BLaER1 (cell line): ENCODE results near the gene COQ8B.
A peak's percentile ranks its signal among the peaks of the same experiment; 100 is the strongest.

Source experiments
- H3K27ac ChIP-seq: shearing (Covaris generic); formaldehyde crosslinking; 2 replicates; pipeline ENCODE4 v1.8.1; 2022
- H3K27me3 ChIP-seq: shearing (Covaris generic); formaldehyde crosslinking; 2 replicates; pipeline ENCODE4 v1.8.1; 2022
- H3K36me3 ChIP-seq: shearing (Covaris generic); formaldehyde crosslinking; 2 replicates; pipeline ENCODE4 v1.8.1; 2022
- H3K4me1 ChIP-seq: shearing (Covaris generic); formaldehyde crosslinking; 2 replicates; pipeline ENCODE4 v1.8.1; 2022
- H3K4me2 ChIP-seq: shearing (Covaris generic); formaldehyde crosslinking; 2 replicates; pipeline ENCODE4 v1.8.1; 2022
- H3K4me3 ChIP-seq: shearing (Covaris generic); formaldehyde crosslinking; 2 replicates; pipeline ENCODE4 v1.8.1; 2022
- H3K9ac ChIP-seq: shearing (Covaris generic); formaldehyde crosslinking; 2 replicates; pipeline ENCODE4 v1.8.1; 2022
- H3K9me3 ChIP-seq: shearing (Covaris generic); formaldehyde crosslinking; 2 replicates; pipeline ENCODE4 v1.8.1; 2022
- H4K20me1 ChIP-seq: shearing (Covaris generic); formaldehyde crosslinking; 2 replicates; pipeline ENCODE4 v1.8.1; 2022
- Cebpa-rat ChIP-seq: shearing (Covaris generic); IDR thresholded peaks from 2 replicates; pipeline ENCODE4 v1.8.1; 2022

The COQ8B gene

DNA sequence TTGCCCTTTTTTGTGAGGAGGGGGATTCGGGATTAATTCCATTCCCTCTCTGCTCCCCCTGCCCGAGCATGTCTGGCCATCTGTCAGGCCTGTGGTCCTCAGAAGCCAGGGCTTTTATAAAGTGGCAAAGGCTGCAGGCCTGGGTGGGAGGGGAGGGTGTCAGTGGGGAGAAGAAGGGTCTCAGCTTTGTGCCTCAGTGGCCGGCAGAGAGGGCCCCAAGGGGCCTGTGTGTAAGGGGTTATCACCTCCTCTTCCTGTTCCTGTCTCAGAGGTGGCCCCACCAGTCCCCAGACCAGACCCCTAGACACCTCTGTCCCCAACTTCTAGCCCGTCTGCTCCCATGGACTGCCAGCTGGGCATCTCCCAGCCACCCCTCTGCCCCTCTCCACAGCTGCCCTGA is 22.8 kb downstream of the COQ8B start:
- Histone ChIP-seq H3K4me2 (no peak overlapping the region), H3K4me1 (peaks cover 27% of the 10 kb centered on the region), H3K4me3 (no peak overlapping the region), H3K9ac (no peak overlapping the region), H3K27me3 (no peaks in the 10 kb centered on the region), H3K36me3 (peaks cover 34% of the 10 kb centered on the region; the same call in 1 of the 2 replicates), H3K9me3 (no peaks in the 10 kb centered on the region), H4K20me1 (no peaks in the 10 kb centered on the region), H3K27ac (no peak overlapping the region)
- TF ChIP-seq Cebpa-rat = no peak

DNA sequence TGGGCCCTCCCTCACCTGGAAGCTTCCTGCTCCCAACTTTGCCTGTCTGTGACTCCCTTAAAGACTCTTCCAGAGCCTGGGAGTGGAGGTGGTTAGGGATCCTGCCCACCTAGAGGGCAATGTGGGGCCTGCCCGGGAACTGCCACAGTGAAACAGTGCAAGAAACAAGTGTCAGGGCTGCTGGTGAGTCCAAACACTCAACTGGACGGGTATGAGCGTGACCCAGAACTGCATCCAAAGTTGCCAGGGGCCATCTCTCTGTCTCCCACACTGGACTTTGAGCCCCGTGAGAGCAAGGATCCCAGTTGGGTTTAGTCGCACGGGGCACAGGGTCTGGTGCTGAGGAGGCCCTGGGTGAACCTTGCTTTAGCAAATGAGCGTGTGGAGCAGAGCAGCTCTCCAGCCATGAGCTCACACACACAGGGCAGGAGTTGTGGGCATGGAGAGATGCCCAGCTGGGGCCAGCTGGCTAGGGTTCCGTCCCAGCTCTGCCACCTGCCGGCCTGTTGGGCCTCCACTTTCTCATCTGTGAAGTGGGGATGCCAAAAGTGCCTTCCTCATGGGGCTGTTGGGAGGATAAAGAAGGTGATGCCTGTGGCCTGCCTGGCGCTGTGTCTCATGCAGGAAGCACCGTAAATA is 23.4 kb downstream of the COQ8B start:
- peaks cover 34% of the 10 kb centered on the region; the same call in 1 of the 2 replicates for H3K36me3 ChIP-seq
- H4K20me1 ChIP-seq = no peaks in the 10 kb centered on the region
- TF ChIP-seq Cebpa-rat = no peak
- no peaks in the 10 kb centered on the region for H3K27me3 ChIP-seq
- H3K4me1 ChIP-seq = peaks cover 33% of the 10 kb centered on the region
- no peak overlapping the region for H3K4me2 ChIP-seq
- H3K9me3 ChIP-seq = no peaks in the 10 kb centered on the region
- no peak overlapping the region for H3K9ac ChIP-seq
- H3K27ac ChIP-seq = 0 out of 2 replicates have a peak overlapping the region, but pooled peaks have one; percentile 6
- no peak overlapping the region for H3K4me3 ChIP-seq

DNA sequence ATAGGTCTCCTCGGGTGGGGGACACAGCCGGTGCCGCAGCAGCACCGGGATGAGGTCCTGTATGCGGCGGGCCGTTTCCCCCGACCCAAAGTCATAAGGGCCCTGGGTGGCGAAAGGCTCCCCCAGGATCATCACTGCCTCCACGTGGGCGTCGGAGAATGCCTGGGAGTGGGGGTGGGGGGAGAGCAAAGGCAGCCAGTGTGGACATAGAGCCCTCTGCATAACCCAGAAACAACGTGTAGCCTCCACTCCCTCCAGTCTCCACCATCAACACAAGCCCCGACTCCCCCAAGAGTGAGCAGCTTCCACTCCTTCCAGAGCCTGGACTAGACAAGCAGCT is 24.5 kb downstream of the COQ8B start:
- Histone ChIP-seq H3K4me2 (no peak overlapping the region), H3K27me3 (no peaks in the 10 kb centered on the region), H4K20me1 (no peaks in the 10 kb centered on the region), H3K9me3 (no peaks in the 10 kb centered on the region), H3K9ac (no peak overlapping the region), H3K27ac (peak overlapping the region; percentile 87; the same call in 1 of the 2 replicates), H3K4me3 (no peak overlapping the region), H3K36me3 (peaks cover 34% of the 10 kb centered on the region; the same call in 1 of the 2 replicates), H3K4me1 (peaks cover 36% of the 10 kb centered on the region)
- TF ChIP-seq Cebpa-rat = no peak

DNA sequence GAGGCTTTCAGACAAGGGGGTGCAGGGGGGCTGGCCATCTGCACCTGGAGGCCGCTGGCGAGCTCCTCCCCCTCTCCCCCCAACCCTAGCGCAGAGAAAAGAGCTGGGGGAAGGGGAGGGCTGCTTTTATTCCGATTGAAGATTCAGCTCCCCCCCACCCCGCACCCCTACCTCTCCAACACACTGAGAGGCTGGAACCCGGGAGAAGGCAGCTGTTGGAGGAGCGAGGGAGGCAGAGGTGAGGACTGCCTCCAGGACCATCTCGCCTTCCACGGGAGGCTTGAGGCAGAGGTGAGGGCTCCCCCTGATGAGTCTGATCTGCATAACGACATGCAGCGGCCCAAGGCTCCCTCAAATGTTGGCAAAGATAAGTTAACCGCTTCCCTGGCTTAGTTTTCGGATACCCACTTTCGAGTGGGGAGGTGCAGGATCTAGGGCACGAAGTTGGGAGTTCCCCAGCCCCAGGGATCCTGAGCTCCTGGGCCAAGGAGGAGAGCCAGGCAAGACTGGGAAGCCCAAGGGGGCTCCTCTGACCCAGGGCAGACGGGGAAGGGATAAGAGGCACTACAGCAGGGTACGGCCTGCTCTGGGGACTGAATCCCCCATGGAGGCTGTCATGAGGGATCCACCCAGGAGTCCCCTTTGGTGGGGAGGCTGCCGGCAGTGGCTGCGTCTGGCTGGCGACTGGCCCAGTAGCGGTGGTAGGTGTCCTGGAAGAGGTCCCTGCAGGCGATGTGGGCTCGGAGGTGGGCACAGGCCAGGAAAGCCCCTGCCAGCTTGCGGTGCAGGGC is 25.1 kb downstream of the COQ8B start:
- H3K27me3 ChIP-seq = no peaks in the 10 kb centered on the region
- peaks cover 36% of the 10 kb centered on the region for H3K4me1 ChIP-seq
- H3K4me2 ChIP-seq = peak overlapping the region; percentile 95
- H4K20me1 ChIP-seq = no peaks in the 10 kb centered on the region
- H3K9ac ChIP-seq = peak overlapping the region; percentile 79; the same call in 1 of the 2 replicates
- H3K36me3 ChIP-seq = peaks cover 40% of the 10 kb centered on the region; the same call in 1 of the 2 replicates
- no peak for TF ChIP-seq Cebpa-rat
- H3K9me3 ChIP-seq = no peaks in the 10 kb centered on the region
- peak overlapping the region; percentile 77 for H3K4me3 ChIP-seq
- H3K27ac ChIP-seq = peak overlapping the region; percentile 87

- TF ChIP-seq Cebpa-rat = no peak
- peak overlapping the region; percentile 77 for H3K4me3 ChIP-seq
- H3K4me2 ChIP-seq = peak overlapping the region; percentile 95
- peaks cover 36% of the 10 kb centered on the region for H3K4me1 ChIP-seq
- H3K9me3 ChIP-seq = no peaks in the 10 kb centered on the region
- peak overlapping the region; percentile 87 for H3K27ac ChIP-seq
- H4K20me1 ChIP-seq = no peaks in the 10 kb centered on the region
- peak overlapping the region; percentile 81 for H3K9ac ChIP-seq
- no peaks in the 10 kb centered on the region for H3K27me3 ChIP-seq
- peaks cover 44% of the 10 kb centered on the region for H3K36me3 ChIP-seq
Observed at GRCh38 chr19:40690693-40691420, 25.8 kb downstream of the COQ8B start.

DNA sequence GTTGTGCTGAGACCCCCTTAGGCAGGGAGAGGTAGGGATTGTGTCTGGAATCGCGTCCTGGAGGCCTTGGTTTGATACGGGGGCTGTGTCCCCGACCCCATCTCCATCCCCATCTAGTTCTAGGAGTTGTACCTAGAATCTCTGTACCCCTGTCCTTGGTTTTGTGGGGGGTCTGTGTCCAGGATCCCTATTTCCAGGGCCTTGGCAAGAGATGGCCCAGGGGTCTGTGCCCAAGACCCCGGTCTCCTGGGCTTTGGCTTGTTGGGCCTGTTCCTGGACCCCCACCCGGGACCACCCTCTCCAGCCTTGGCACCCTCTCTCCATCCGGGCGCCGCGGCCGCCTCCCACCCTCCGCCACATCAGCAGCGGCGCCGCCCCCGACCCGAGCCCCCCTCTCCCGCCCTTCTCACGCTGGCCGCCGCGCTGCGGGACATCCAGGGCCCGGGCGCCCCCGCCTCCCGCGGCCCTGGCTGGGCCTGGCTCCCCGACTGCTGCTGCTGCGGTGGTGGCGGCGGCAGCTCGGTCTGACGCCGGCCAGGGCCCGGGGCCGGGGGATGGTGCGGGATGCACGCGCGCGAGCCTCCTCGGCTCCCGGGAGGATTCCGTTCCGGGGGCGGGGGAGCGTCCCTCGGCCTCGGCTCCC is 26.5 kb downstream of the COQ8B start, which contains the start of gene NUMBL:
Gene NUMBL, minus strand, starts transcription at position 602 of the 643 bp plus-strand sequence. Its CDS starts 168 bp downstream, at position 434.
- H3K4me2 ChIP-seq = peak within 1 kb of the TSS; percentile 98
- H3K27ac ChIP-seq = peak within 1 kb of the TSS; percentile 87
- no peaks in the 10 kb centered on the region for H3K9me3 ChIP-seq
- H3K36me3 ChIP-seq = peaks cover 44% of the 10 kb centered on the region
- TF ChIP-seq Cebpa-rat = no peak
- H3K9ac ChIP-seq = peak within 1 kb of the TSS; percentile 81
- peak within 1 kb of the TSS; percentile 77 for H3K4me3 ChIP-seq
- H3K4me1 ChIP-seq = peaks cover 36% of the 10 kb centered on the region
- no peaks in the 10 kb centered on the region for H3K27me3 ChIP-seq
- no peaks in the 10 kb centered on the region for H4K20me1 ChIP-seq

GRCh38 chr19:40689339-40690049 is 27.2 kb downstream of the COQ8B start:
- peak overlapping the region; percentile 77 for H3K4me3 ChIP-seq
- peaks cover 36% of the 10 kb centered on the region for H3K4me1 ChIP-seq
- peak overlapping the region; percentile 75 for H3K27ac ChIP-seq
- no peaks in the 10 kb centered on the region for H4K20me1 ChIP-seq
- H3K4me2 ChIP-seq = peak overlapping the region; percentile 98
- H3K9me3 ChIP-seq = no peaks in the 10 kb centered on the region
- peak overlapping the region; percentile 81 for H3K9ac ChIP-seq
- no peaks in the 10 kb centered on the region for H3K27me3 ChIP-seq
- peaks cover 45% of the 10 kb centered on the region for H3K36me3 ChIP-seq
- no peak for TF ChIP-seq Cebpa-rat

GRCh38 chr19:40688987-40689338 is 27.7 kb downstream of the COQ8B start:
- no peaks in the 10 kb centered on the region for H3K9me3 ChIP-seq
- no peaks in the 10 kb centered on the region for H3K27me3 ChIP-seq
- peaks cover 45% of the 10 kb centered on the region for H3K36me3 ChIP-seq
- peak overlapping the region; percentile 98 for H3K4me2 ChIP-seq
- peaks cover 36% of the 10 kb centered on the region for H3K4me1 ChIP-seq
- H3K27ac ChIP-seq = no peak overlapping the region
- TF ChIP-seq Cebpa-rat = no peak
- H3K4me3 ChIP-seq = peak overlapping the region; percentile 77
- peak overlapping the region; percentile 81 for H3K9ac ChIP-seq
- no peaks in the 10 kb centered on the region for H4K20me1 ChIP-seq

DNA sequence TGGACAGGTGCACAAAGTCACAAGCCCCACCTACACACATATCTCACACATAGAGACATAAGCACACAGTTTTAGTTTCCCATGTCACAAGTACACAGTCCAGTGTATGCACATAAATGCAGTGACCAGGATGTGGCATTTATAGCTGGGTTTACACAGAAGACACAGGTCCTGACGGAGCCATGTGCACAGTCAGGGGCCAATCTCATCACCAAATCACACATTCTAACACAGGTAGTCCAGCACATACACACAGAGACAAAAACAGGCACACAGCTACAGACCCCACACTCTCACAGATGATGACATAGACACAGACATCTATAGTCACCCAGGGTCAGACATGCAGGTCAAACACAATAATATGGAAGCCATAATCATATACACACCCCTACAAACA is 28.4 kb downstream of the COQ8B start:
- no peaks in the 10 kb centered on the region for H3K27me3 ChIP-seq
- no peaks in the 10 kb centered on the region for H3K9me3 ChIP-seq
- no peak for TF ChIP-seq Cebpa-rat
- H3K4me1 ChIP-seq = peaks cover 36% of the 10 kb centered on the region
- H3K9ac ChIP-seq = no peak overlapping the region
- H3K4me2 ChIP-seq = no peak overlapping the region
- no peak overlapping the region for H3K27ac ChIP-seq
- H3K4me3 ChIP-seq = no peak overlapping the region
- H3K36me3 ChIP-seq = peaks cover 47% of the 10 kb centered on the region
- H4K20me1 ChIP-seq = no peaks in the 10 kb centered on the region
